ENCODE results near the gene TARS2. TPM values are rescaled to one million over a fixed set of nuclear protein-coding genes. Genes with fewer than 3 reads are reported as not detected.

Gene TARS2
- total RNA-seq, 4 donors from 2014 or later, result 4.6 to 22.6 (median 10.2) TPM

- Histone ChIP-seq H3K4me3 (no peak overlapping the region), H3K36me3 (no peaks in the 10 kb centered on the region), H3K27me3 (no peaks in the 10 kb centered on the region), H3K27ac (no peak overlapping the region), H3K9me3 (no peaks in the 10 kb centered on the region), H3K4me1 (no peaks in the 10 kb centered on the region)
- TF ChIP-seq CTCF (IDR thresholded peaks at IDR 0.05) (no peak), POLR2A (IDR thresholded peaks at IDR 0.05) (no peak)
- no peak for DNase-seq
- intact Hi-C loops (cut with DNase I; ENCODE audit: low total_unique reads), result no loop called here
These were observed 56.4 kb downstream of the TARS2 start for GRCh38 chr1:150543500-150544143.

GRCh38 chr1:150544204-150544603 lies 57.0 kb downstream of the TARS2 start:
- H3K36me3 ChIP-seq, result no peaks in the 10 kb centered on the region
- no peak overlapping the region for H3K4me3 ChIP-seq
- TF ChIP-seq POLR2A (IDR thresholded peaks at IDR 0.05), result no peak
- no peak for TF ChIP-seq CTCF (IDR thresholded peaks at IDR 0.05)
- no peaks in the 10 kb centered on the region for H3K4me1 ChIP-seq
- no peaks in the 10 kb centered on the region for H3K27me3 ChIP-seq
- DNase-seq, result no peak
- H3K27ac ChIP-seq, result no peak overlapping the region
- intact Hi-C loops (cut with DNase I; ENCODE audit: low total_unique reads), result no loop called here
- no peaks in the 10 kb centered on the region for H3K9me3 ChIP-seq

- no peaks in the 10 kb centered on the region for H3K9me3 ChIP-seq
- no peak overlapping the region for H3K4me3 ChIP-seq
- H3K4me1 ChIP-seq, result no peaks in the 10 kb centered on the region
- no peak for TF ChIP-seq POLR2A (IDR thresholded peaks at IDR 0.05)
- TF ChIP-seq CTCF (IDR thresholded peaks at IDR 0.05), result no peak
- H3K27ac ChIP-seq, result no peak overlapping the region
- intact Hi-C loops (cut with DNase I; ENCODE audit: low total_unique reads), result no loop called here
- H3K36me3 ChIP-seq, result no peaks in the 10 kb centered on the region
- H3K27me3 ChIP-seq, result no peaks in the 10 kb centered on the region
- DNase-seq, result no peak
These were observed 58.3 kb downstream of the TARS2 start for GRCh38 chr1:150545486-150546032.

GRCh38 chr1:150546294-150546937 lies 59.2 kb downstream of the TARS2 start:
- no peaks in the 10 kb centered on the region for H3K27me3 ChIP-seq
- no peak for DNase-seq
- H3K27ac ChIP-seq, result no peak overlapping the region
- H3K36me3 ChIP-seq, result no peaks in the 10 kb centered on the region
- H3K9me3 ChIP-seq, result no peaks in the 10 kb centered on the region
- intact Hi-C loops (cut with DNase I; ENCODE audit: low total_unique reads), result no loop called here
- no peak overlapping the region for H3K4me3 ChIP-seq
- TF ChIP-seq POLR2A (IDR thresholded peaks at IDR 0.05), result no peak
- no peak for TF ChIP-seq CTCF (IDR thresholded peaks at IDR 0.05)
- no peaks in the 10 kb centered on the region for H3K4me1 ChIP-seq

- no peak for DNase-seq
- H3K36me3 ChIP-seq, result no peaks in the 10 kb centered on the region
- intact Hi-C loops (cut with DNase I; ENCODE audit: low total_unique reads), result no loop called here
- H3K4me1 ChIP-seq, result peaks cover 0 to 14% of the 10 kb centered on the region in 2 donors
- TF ChIP-seq POLR2A (IDR thresholded peaks at IDR 0.05) (no peak), CTCF (IDR thresholded peaks at IDR 0.05) (no peak)
- H3K27me3 ChIP-seq, result no peaks in the 10 kb centered on the region
- H3K27ac ChIP-seq, result peak overlapping the region; percentile 93 to 98
- H3K4me3 ChIP-seq, result peak overlapping the region; percentile 36 to 75
- H3K9me3 ChIP-seq, result no peaks in the 10 kb centered on the region
These were observed 61.1 kb downstream of the TARS2 start for GRCh38 chr1:150548324-150548631.

Data from uterus (tissue), 4 donors.